Breast epithelium (tissue), 3 donors: ENCODE measurements around the gene TSPAN17.

Source experiments
- CTCF ChIP-seq, 3 donors: fragments of 450-650 bp; IDR thresholded peaks; one replicate each; pipeline ENCODE4 v1.5.1; 2016 to 2017; ENCODE audit warnings: antibody characterized with exemption in 3 of 3, mild to moderate bottlenecking in 3 of 3, moderate library complexity in 3 of 3
- POLR2A ChIP-seq: fragments of 450-650 bp; IDR thresholded peaks from one replicate; pipeline ENCODE4 v1.6.1; 2016; ENCODE audit warnings: antibody characterized with exemption, mild to moderate bottlenecking, moderate library complexity
- POLR2AphosphoS5 ChIP-seq, 3 donors: sonication (generic); formaldehyde crosslinking; IDR thresholded peaks; one replicate each; pipeline ENCODE4 v1.6.1; 2017; ENCODE audit warnings: antibody characterized with exemption in 3 of 3

GRCh38 chr5:176627582-176627981, 19.7 kb upstream of the TSPAN17 start:
- no peak for TF ChIP-seq POLR2A
- no peak for TF ChIP-seq CTCF (IDR thresholded peaks at IDR 0.05)
- no peak for TF ChIP-seq POLR2AphosphoS5 (IDR thresholded peaks at IDR 0.05)
